G401.6 (cell line): ENCODE data around the gene ZNF688.
"Not testable (repeated sequence)": the region's sequence is repeated elsewhere in the genome, so short reads cannot be mapped to it uniquely, and the experiment has no call there.

Experiments used
- FAIRE-seq: peaks from 2 replicates; lab custom pipeline; 2012; peaks lifted over from hg19 to GRCh38; lab: Jason Lieb, UNC

Gene ZNF688

GRCh38 chr16:30571445-30572322 lies at the start of gene ZNF688:
Gene ZNF688, minus strand, starts transcription at chr16:30571714. Its CDS starts 85 bp downstream, at chr16:30571629.
- peak; percentile 96 for FAIRE-seq

DNA sequence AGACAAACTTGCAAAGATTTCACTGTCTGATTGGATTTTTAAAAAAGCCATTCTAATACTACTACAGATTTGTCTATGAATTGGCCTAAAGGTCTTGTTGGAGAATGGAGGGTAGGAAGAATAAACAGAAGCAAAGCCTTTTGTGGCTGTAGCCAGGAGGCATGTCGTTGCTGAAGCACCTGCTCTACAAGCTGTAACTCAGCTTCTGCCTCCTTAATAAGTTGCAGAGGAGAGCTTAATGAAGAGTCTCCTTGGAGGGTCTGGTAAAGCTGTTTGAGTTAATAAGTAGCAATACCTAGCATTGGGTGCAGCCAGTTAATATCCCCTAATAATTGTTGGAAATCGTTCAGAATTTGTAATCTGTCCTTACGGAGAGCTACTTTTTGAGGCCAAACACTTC lies 48.7 kb upstream of the ZNF688 start:
- FAIRE-seq, result no peak

GRCh38 chr16:30619638-30620037 lies 48.1 kb upstream of the ZNF688 start:
- FAIRE-seq, result no peak

- no peak for FAIRE-seq
These were observed 47.7 kb upstream of the ZNF688 start for GRCh38 chr16:30619202-30619601.

DNA sequence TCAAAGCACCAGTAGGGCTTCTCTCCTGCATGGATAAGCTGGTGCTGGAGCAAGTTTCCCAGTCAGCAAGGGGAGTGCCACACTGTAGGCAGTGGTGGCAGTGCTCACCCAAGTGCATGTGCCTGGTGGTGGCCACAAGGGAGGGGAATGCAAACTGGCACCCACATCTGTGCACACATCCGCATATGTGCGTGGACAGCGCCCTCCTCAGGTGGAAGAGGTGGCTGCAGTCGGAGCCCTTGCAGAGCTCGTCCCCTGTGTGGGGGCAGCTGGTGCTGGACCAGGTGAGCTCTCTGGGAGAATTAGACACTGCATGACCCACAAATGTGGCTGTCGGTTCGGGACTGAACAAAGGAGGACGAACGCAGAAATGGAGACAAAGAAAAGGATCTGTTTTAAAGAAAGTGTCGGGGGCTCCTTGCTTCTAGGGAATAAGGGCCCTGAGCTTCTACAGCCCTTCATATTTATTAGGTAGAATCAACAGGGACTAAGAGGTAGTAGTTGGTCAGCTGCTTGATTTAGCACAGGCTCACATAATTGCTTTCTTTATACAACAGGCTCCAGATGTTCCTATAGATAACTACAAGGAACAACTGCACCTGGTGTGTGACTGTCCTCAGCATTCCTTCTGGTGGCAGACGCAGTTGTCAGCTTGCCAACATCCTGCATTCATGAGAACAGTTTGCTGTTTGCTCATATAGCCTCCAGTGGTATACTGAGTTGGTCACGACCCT lies 44.0 kb upstream of the ZNF688 start:
- no peak for FAIRE-seq

- FAIRE-seq, result peak; percentile 96
These were observed 38.7 kb upstream of the ZNF688 start, which contains the start of gene ZNF689 for GRCh38 chr16:30609926-30610839. Gene ZNF689, minus strand, starts transcription at chr16:30610389. Its CDS starts 348 bp downstream, at chr16:30610041.

DNA sequence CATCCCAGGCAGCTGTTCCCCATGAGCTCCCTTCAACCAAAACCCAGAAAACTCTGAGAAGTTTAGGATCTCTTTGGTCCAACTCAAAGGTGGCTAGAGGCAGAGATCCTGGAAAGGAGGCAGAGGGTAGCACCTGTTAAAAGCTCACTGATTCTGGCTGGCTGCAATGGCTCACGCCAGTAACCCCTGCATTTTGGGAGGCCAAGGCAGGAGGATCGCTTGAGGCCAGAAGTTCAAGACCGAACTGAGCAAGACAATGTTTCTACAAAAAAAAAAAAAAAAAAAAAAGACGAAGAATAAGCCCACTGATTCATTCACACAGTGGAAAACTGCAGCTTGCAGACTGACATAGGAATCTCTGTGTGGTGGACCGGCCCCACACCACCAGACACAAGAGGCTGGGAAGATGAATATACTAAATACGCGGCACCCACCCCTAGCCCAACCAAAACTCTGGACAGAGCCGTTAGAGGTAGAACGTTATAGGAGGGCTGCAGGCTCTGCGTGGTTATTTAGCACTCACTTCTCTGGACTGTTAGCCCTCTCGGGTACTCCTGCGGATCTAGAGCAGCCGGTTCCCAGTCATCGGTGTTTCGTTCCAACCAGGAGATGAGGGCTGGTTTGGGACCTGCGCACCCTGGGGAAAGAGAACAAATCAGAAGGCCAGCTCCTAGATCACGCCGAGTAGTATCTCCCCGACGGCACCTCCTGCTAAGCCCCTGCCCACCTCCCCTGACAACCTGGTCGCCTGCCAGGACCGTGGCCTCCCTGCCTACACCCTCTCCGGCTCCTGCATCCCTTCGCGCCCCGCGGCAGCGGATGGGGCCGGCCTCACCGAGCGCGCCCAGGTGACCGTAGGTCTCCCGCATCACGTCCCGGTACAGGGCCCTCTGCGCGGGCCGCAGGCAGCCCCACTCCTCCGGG lies 37.8 kb upstream of the ZNF688 start:
- no peak for FAIRE-seq

- no peak for FAIRE-seq
These were observed 34.5 kb upstream of the ZNF688 start for GRCh38 chr16:30606004-30606403.

- no peak for FAIRE-seq
These were observed 33.6 kb upstream of the ZNF688 start for GRCh38 chr16:30605158-30605557.

GRCh38 chr16:30604316-30604947 lies 32.9 kb upstream of the ZNF688 start:
- no peak for FAIRE-seq

DNA sequence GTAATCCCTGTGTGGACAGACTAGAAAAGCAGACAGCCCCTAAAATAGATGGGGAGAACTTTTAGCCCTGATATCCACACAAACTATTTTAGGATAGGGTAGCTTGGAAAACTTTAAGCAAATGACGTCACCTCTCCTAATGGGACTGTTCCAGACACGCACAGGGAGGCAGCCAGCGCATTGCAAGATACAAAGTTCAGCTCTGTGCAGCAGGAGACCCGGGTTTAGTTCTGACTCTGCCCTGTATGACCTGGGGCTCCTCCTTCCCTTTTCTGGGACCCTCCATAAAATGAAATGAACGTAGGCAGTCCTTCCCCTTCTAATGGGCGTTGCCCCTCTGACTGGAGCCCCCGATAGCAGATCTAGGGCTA lies 32.4 kb upstream of the ZNF688 start:
- no peak for FAIRE-seq

DNA sequence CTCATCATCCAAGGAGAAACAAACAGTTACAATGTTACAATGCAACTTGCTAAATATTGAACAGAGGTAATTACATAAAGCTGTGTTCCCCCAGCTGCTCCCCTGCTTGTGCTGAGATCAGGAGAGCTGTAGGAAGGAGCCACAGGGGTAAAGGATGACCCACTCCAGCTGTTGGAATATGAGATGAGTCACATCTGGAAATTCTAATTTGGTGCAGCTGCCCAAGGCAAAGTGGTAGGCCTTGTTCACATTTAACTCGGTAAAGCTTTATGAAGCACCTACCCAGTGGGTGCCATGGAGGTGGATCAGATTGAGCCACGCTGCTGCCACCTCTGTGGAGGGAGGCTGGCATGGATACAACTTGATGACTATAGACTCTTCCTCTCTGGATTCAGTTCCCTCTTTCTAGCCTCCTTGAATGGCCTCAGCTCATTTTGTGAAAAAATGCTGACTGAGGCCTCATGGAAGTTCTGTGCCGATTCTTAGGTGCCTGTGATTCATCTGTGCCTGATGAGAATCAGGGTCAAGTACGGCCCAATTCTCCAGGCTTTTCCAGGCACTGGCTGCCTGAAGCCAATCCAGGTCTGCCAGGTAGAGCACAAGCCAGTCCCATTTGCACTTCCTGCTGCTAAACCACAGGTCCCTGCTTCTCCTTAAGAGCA lies 31.2 kb upstream of the ZNF688 start:
- FAIRE-seq, result no peak

DNA sequence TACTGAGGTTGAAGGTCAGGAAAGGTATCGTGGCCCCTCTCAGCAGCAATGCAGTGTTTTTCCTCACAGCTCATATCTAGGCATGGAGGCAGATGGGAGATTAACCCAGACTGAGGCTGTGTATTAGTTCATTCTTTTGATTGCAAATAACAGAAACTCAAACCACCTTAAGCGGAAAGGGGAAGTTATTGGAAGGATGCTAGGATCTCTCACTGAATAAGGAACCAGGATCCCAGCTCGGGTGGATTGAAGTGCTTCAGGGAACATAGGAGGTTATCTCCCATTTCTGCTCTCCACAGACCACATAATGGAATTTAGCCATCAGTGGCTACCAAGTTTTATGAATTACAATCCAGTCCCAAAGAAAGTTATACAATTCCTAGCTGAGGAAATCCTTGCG lies 30.5 kb upstream of the ZNF688 start:
- FAIRE-seq, result no peak

GRCh38 chr16:30600929-30601328 lies 29.4 kb upstream of the ZNF688 start:
- no peak for FAIRE-seq

- no peak for FAIRE-seq
These were observed 28.7 kb upstream of the ZNF688 start for GRCh38 chr16:30600215-30600614.

- FAIRE-seq, result no peak
These were observed 21.4 kb upstream of the ZNF688 start for GRCh38 chr16:30592871-30593270.

GRCh38 chr16:30590869-30591268 lies 19.4 kb upstream of the ZNF688 start:
- not testable (repeated sequence) for FAIRE-seq

DNA sequence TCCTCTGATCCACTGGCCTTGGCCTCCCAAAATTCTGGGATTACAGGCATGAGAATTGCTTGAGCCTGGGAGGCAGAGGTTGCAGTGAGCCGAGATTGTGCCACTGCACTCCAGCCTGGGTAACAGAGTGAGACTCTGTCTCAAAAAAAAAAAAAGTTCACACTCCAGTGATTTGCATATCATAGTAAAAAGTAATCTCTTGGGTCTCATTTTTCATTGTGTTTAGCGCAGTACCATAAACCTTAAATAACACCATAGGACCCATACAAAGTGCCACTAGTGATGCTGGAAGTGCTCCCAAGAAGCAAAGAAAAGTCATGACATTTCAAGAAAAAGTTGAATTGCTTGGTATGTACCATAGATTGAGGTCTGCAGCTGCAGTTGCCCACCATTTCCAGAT lies 18.1 kb upstream of the ZNF688 start:
- not testable (repeated sequence) for FAIRE-seq

DNA sequence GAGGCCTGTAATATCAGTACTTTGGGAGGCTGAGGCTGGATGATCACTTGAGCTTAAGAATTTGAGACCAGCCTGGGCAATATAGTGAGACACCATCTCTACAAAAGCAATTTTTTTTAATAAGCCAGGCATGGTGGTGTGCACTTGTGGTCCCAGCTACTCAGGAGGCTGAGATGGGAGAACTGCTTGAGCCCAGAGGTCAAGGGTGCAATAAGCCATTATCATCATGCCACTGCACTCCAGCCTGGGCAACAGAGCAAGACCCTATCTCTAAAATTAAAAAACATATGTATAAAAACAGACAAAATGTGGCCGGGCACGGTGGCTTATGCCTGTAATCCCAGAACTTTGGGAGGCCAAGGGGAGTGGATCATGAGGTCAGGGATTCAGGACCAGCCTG lies 17.1 kb upstream of the ZNF688 start:
- FAIRE-seq, result no peak
